HFFc6 (cell line): ENCODE results near the gene MRM2. TPM values are rescaled to one million over a fixed set of nuclear protein-coding genes. Genes with fewer than 3 reads are reported as not detected.

Source experiments
- DNase-seq: peaks from one replicate; pipeline ENCODE4 v3.0.0-alpha.2; 2018
- H3K27ac Mint-ChIP-seq: 2 replicates; pipeline ENCODE4 v1.8.0; 2020; ENCODE audit warnings: mild to moderate bottlenecking, mixed read lengths
- H3K27me3 Mint-ChIP-seq: 2 replicates; pipeline ENCODE4 v1.8.0; 2021; ENCODE audit warnings: mild to moderate bottlenecking, moderate library complexity, mixed read lengths; ENCODE audit not compliant: insufficient read depth
- H3K36me3 Mint-ChIP-seq: 2 replicates; pipeline ENCODE4 v1.8.0; 2021; ENCODE audit warnings: low read depth, mixed read lengths
- H3K4me1 Mint-ChIP-seq: 2 replicates; pipeline ENCODE4 v1.8.0; 2020; ENCODE audit warnings: low read depth, mixed read lengths
- H3K4me3 Mint-ChIP-seq: 2 replicates; pipeline ENCODE4 v1.8.0; 2020; ENCODE audit warnings: mild to moderate bottlenecking, moderate library complexity, mixed read lengths
- H3K9me3 Mint-ChIP-seq: 2 replicates; pipeline ENCODE4 v1.8.0; 2020; ENCODE audit warnings: mild to moderate bottlenecking, mixed read lengths
- CTCF ChIP-seq: fragments of 200-600 bp; sonication (generic); IDR thresholded peaks from 2 replicates; pipeline ENCODE4 v1.5.0; 2021; ENCODE audit warnings: antibody characterized with exemption, mild to moderate bottlenecking
- total RNA-seq, 6 experiments: library from RNA; stranded (reverse); fragmentation: NEBNext Ultra II Directional; extraction: Animal tissue kit (Norgen Biotek cat#: 25700); gene quantifications; 2 replicates in 1 of 6; 3 replicates in 5 of 6; pipeline ENCODE4 v1.2.3, GENCODE V29; 2021

MRM2 gene
- total RNA-seq, 6 experiments from 2014 or later, result 25.9 to 30.5 (median 27.5) TPM

- no peak for TF ChIP-seq CTCF
- Mint-ChIP-seq H3K36me3 (peaks cover 9% of the 10 kb centered on the region; the same call in 1 of the 2 replicates), H3K27ac (peak overlapping the region; percentile 43; the same call in 1 of the 2 replicates), H3K4me1 (no peaks in the 10 kb centered on the region), H3K4me3 (no peak overlapping the region), H3K27me3 (no peaks in the 10 kb centered on the region; the same call in 1 of the 2 replicates), H3K9me3 (no peaks in the 10 kb centered on the region)
- no peak for DNase-seq
Measured at GRCh38 chr7:2197436-2198155, 44.4 kb downstream of the MRM2 start.

GRCh38 chr7:2196381-2197378 lies 45.3 kb downstream of the MRM2 start:
- H3K36me3 Mint-ChIP-seq, result peaks cover 9% of the 10 kb centered on the region; the same call in 1 of the 2 replicates
- DNase-seq, result no peak
- no peak overlapping the region for H3K4me3 Mint-ChIP-seq
- H3K27me3 Mint-ChIP-seq, result no peaks in the 10 kb centered on the region; the same call in 1 of the 2 replicates
- no peaks in the 10 kb centered on the region for H3K9me3 Mint-ChIP-seq
- no peak for TF ChIP-seq CTCF
- H3K4me1 Mint-ChIP-seq, result no peaks in the 10 kb centered on the region
- no peak overlapping the region for H3K27ac Mint-ChIP-seq

- DNase-seq, result no peak
- H3K27ac Mint-ChIP-seq, result no peak overlapping the region
Measured at GRCh38 chr7:2195400-2196246, 46.4 kb downstream of the MRM2 start.

GRCh38 chr7:2193575-2194305 lies 48.3 kb downstream of the MRM2 start:
- Mint-ChIP-seq H3K4me3 (no peak overlapping the region), H3K27ac (no peak overlapping the region), H3K27me3 (no peaks in the 10 kb centered on the region), H3K9me3 (0 out of 2 replicates have a peak, but pooled peaks cover 6% of the 10 kb centered on the region), H3K36me3 (peaks cover 30% of the 10 kb centered on the region), H3K4me1 (peaks cover 9% of the 10 kb centered on the region)
- no peak for TF ChIP-seq CTCF
- no peak for DNase-seq

More at GRCh38 chr7:2195400-2196246, 46.4 kb downstream of the MRM2 start:
- Mint-ChIP-seq H3K36me3 (peaks cover 13% of the 10 kb centered on the region), H3K9me3 (no peaks in the 10 kb centered on the region), H3K27me3 (no peaks in the 10 kb centered on the region; the same call in 1 of the 2 replicates), H3K4me1 (peaks cover 2% of the 10 kb centered on the region), H3K4me3 (no peak overlapping the region)
- no peak for TF ChIP-seq CTCF
